HG03025 (cell line): ENCODE results near the gene FBLIM1.
"Not testable (repeated sequence)": the region's sequence is repeated elsewhere in the genome, so short reads cannot be mapped to it uniquely, and the experiment has no call there.

Source experiments
- ATAC-seq: cut with Tn5 transposase; IDR thresholded peaks from one replicate; pipeline ENCODE4 v1.9.1; 2021; ENCODE audit warnings: mild to moderate bottlenecking, moderate library complexity; ENCODE audit not compliant: unreplicated experiment, low FRiP score

Gene FBLIM1

DNA sequence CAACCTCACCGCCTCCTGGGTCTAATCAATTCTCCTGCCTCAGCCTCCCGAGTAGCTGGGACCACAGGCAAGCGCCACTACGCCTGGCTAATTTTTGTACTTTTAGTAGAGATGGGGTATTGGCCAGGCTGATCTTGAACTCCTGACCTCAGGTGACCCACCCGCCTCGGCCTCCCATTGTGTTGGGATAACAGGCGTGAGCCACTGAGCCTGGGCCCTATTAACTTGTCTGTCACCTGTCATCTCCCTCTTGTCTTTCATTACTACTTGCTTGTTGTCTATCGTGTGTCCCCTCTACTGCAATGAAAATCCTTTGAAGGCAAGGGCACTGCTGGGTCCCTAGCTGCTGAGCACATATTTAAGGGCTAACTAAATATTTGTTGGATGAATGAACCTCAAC is 45.5 kb downstream of the FBLIM1 start:
- ATAC-seq = no peak

DNA sequence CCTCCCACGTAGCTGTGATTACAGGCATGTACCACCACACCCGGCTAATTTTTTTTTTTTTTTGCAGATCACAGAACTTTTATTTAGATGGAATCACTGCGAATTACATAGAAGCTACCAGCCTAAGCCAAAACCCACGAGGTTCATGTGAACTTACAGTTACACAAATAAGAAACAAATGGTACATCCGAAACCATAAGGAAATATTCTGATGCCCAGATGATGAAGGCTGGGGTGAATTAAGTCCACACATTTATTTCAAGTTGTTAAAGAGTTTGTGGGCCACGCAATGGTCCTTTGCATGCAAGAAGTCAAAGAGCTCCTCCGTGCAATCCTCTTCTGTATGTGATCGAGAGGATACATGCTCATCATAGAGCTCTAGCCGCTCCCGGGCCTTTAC is 48.5 kb downstream of the FBLIM1 start:
- no peak for ATAC-seq

DNA sequence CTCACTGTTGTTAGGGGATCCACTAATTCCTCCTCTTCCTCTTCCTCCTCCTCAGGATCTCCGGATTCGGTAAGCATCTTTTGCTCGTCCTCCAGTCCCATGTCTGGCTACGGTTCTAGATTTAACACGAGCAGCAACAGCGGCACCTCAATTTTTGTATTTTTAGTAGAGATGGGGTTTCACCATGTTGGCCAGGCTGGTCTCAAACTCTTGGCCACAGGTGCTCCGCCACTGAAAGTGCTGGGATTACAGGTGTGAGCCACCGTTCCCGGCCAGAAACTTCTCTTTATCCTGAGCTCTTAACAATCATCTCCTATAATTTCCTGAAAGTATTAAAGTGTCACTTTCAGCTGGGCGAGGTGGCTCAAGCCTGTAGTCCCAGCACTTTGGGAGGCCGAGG is 49.0 kb downstream of the FBLIM1 start, which contains the start of gene UQCRHL:
Gene UQCRHL, minus strand, starts transcription at position 101 of the 400 bp plus-strand sequence. Its CDS starts 0 bp downstream, at position 101.
- ATAC-seq = not testable (repeated sequence)

DNA sequence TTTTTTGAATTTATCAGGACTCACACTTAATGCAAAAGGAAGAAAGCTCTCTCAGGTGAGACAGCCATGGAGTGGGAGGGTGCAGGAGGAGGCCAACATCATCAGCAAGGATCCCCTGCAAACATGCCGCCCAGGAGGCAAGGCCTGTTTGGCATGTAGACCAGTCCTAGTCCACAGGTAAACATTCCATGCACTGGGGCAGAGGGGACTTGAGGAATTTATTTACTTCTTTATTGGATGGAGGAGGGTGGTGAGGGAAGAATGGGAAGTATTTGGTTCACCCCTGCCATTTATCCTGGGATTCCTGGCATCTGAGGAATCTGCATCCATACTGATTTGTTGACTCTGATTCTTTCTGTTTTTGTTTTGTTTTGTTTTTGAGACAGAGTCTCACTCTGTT is 50.4 kb downstream of the FBLIM1 start:
- no peak for ATAC-seq

DNA sequence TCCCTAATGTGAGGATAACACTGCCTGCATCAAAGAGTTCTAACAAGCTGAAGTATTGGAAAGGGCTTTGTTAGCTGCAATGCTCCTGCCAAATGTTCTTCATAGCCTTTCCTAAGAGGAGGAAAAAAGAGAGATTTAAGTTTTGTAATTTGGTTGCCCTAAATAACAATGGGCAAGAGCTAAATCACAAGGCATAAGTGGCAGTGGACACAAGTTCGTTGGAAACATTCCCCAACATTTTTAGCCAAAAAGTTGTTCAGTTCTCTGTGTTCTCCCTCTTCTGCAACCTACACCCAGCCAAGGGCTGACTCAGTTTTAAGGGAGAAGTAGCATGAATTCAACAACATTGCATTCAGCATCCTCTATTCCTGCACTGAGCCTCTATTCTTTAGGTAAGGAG is 51.5 kb downstream of the FBLIM1 start:
- ATAC-seq = no peak

DNA sequence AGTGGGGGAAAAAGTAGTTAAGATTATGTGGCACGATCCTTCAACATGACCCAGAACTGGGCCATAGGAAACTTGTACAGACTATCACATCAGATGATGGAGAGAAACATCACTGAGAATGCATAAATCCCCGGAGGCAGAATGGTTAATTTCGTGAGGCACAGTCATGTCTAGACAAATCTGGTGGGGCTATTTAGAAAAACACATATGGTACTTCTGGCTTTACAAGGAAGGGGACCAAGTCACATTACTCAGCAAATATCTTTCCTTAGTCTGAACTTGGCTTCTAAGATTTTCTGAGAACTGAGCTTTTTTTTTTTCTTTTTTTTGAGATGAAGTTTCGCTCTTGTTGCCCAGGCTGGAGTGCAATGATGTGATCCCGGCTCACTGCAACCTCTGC is 58.1 kb downstream of the FBLIM1 start:
- no peak for ATAC-seq

DNA sequence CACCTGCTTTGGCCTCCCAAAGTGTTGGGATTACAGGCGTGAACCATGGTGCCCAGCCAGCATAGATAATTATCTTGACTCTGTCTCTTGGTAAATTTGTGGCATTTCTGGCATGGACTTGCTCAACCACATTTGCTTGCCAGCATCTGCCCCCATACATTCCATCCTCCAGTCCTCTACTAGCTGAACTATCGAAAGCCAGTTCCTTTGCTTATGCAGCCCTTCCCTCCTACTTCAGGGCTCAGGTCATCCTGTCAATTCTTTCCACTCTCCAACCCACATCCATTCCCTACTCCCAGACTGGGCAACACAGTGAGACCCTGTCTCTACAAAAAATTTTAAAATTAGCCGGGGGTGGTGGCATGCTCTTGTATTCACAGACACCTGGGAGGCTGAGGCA is 61.9 kb downstream of the FBLIM1 start:
- ATAC-seq = no peak

DNA sequence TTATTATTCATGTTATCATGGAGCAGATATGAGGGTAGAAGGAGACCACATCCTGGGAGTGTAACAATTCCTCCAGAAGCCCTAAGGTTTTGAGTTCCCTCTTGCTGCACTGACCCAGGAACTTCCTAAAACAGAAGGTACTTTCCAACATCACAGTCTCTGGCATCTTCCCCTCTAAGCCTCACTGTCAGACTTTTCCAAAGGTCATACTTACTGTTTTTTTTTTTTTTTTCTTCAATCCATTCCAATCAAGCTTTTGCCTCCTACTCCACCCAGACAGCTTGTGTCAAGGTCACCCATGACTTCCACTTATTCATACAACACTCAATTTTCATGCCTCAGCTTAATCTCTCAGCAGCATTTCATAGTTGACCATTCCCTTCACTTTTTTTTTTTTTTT is 67.2 kb downstream of the FBLIM1 start:
- ATAC-seq = no peak

DNA sequence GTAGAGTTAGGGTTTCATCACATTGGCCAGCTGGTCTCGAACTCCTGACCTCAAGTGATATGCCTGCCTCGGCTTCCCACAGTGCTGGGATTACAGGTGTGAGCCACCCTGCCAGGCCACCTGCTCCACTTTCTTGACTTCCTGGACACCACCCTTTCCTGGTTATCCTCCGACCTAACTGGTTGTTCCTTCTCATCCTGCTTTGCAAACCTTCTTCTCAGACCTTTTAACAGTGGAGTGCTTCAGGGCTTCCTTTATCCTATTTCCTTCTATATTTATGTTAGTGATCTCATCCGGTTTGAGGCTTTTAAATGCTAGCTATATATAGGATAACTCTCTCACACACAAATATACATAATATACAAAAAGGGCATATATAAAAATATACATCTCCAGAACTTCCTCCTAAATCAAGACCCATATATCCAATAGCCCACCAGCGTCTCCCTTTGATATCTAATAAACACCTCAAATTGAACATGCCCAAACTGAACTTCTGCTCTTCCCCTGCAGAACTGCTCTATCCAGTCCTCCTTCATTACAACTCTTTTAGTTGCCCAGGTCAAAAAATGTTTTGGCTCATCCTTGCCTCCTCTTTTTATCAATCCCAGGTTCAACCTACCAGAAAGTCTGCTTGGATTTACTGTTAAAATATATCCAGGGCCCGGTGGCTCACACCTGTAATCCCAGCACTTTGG is 68.4 kb downstream of the FBLIM1 start:
- no peak for ATAC-seq

DNA sequence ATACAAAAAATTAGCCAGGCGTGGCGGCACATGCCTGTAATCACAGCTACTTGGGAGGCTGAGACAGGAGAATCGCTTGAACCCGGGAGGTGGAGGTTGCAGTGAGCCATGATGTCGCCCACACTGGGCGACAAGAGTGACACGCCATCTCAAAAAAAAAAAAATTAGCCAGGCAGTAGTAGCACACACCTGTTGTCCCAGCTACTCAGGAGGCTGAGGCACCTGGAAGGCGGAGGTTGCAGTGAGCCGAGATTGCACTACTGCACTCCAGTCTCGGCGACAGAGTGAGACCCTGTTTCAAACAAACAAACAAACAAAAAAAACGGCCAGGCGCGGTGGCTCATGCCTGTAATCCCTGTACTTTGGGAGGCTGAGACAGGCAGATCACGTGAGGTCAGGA is 69.0 kb downstream of the FBLIM1 start:
- ATAC-seq = not testable (repeated sequence)

DNA sequence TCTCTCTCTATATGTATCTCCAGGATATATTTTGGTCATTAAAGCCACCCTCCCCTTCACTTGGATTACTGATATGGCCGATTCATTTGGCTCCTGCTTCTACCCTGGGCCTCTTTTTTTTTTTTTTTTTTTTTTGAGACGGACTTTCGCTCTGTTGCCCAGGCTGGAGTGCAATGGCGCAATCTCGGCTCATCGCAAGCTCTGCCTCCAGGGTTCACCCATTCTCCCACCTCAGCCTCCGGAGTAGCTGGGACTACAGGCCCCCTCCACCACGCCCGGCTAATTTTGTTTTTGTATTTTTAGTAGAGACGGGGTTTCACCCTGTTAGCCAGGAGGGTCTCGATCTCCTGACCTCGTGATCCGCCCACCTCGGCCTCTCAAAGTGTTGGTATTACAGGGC is 70.3 kb downstream of the FBLIM1 start:
- not testable (repeated sequence) for ATAC-seq

DNA sequence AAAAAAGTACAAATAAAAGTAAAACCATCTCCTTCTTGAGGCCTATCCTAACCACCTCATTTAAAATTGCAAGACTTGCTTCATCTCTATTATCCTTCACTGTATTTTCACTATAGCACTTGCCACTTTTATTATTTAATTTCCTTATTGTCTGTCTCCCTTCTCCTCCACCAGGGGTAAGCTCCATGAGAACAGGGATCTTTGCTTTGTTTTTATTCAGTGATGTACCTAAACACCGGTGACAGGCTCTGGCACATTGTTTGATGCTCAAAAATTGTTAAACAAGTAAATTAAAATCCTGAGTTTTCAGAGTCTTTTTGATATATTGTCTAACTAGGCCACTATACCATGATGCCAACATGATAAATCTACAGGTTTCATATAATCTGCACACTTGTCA is 71.7 kb downstream of the FBLIM1 start:
- no peak for ATAC-seq

DNA sequence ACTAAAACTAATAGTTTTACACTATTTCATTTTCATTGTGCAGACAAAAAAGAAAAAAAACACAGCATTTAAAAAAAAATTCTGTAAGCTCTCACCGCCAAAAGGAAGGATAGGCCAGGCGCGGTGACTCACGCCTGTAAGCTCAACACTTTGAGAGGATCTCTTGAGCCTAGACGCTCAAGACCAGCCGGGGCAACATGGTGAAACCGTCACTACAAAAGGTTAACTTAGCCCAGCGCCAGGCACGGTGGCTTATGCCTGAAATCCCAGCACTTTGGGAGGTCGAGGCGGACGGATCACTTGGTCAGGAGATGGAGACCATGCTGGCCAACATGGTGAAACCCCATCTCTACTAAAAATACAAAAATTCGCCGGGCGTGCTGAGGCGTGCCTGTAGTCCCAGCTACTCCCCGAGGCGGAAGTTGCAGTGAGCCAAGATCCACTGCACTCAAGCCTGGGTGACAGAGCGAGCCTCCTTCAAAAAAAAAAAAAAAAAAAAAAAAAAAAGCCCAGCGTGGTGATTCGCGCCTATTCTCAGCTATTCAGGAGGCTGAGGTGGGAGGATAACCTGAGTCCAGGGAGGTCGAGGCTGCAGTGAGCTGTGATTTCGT is 74.6 kb downstream of the FBLIM1 start:
- ATAC-seq = no peak

DNA sequence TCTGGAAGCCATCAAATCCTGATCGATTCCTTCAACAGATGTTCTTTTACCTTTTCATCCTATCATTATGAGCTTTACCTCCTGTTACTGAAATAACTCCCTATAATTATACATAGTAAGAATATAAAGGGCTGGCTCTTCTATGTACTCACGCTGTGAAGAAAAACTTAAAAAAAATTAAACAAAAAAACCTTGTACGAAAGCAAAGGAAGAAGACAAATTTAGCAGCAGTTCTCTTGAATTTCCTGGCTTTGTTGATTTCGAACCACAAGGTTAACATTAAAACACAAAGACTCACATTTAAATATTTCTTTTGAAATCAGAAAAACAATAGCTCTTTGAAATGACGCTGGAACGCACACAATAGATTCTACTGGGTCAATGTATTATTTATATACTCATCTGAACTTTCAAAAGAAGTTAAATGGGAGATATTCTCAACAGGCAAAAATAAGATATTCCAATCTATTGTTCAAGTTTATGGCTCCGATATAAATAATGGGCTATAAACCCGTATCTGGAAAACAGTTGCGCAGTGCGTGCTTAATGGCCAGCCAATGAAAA is 75.3 kb downstream of the FBLIM1 start:
- ATAC-seq = no peak

DNA sequence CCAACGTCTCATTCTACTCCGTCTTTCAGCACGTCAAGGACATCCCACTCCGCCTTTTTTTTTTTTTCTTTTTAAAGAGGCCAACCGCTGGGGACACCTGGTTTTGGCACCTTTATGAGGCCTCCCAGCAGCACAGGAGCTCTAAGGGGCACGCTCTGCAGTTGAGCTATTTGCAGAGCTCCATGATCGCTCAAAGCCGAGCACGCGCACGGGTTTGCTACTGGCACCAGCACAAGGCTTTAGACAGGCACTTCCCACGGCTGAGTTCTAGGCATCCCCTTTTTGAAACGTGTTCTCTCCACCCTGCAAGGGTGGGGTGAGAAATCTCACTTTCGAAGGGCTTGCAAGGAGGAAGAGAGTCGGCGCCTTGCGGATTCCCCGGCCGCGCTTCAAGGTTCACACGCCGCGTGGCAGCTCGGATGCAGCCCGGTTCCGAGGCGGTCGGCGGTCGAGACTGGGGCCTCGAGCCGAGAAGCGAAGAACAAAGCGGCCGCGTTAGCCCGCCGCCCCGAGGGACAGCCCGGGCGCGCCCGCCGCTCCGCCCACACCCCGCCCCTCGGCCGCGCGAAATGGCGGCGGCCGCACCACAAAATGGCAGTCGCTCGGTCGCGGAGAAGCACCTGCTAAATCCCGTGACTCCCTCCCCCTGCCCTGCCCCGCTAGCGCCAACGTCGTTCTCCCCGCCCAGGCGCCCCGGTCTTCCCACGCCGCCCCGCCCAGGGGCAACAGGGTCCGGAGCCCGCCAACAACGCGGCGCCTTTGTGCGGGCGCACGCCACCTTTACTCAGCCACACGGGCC is 76.0 kb downstream of the FBLIM1 start:
- peak; percentile 42 for ATAC-seq

DNA sequence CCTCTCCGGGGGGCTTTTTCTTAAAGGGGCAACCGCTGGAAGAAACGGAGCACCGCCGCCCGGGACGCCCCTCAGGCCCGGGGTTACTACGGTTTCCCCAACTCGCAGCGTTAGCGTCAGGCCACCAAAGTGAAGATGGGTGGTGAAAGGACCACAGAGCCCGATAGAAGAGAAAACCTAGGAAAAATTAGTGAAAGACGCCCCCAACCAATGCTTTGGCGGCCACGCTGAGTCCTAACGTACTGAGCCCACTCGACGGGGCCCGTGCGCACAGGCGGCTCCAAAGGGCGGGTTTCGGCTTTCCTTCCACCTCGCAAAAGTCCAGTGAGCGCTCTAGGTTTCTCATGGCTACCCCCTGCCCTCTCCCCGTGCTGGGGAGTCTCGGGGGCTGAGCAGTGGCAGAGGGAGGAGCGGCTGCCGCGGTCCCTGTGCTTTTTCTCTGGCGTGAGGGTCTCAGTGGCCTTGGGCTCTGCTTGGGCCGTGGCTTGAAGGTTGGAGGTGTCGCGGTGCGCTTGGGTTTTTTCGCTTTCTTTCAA is 76.7 kb downstream of the FBLIM1 start:
- ATAC-seq = peak; percentile 6

DNA sequence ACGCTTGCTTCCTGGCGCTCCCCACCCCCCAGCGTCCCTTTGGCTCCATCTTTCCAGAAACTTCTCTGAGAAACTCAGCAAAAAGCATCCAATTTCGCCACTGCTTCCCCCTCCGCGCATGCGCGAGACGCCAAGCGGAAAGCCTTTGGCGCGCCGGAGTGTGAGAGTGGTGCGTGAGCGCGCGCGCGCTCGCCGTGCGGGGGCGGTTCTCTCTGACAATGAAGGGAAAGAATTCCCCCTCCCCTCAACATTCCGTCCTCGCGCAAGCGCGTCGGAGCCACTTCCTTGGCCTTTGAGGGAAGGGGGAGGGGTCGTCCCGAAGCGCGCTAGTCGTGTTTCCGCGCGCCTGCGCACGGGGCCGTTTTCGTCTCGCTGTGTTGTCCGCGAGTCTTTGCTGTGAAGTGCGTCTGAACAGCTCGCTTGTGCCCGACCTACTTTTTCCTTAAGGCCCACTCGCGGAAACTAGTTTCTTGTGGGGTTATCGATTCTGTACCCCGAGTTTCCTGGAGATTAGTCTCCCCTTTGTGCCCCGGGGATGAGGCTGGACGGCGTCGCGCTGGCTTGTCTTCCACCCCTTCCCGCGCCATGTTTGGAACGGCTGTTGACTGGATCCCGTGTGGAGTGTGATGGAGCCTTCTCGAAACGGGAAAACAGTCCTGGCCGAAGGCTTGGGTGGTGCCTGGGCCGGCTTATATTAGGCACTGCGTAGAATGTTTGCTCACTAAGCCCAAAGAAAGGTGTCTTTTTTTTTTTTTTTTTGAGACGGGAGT is 77.3 kb downstream of the FBLIM1 start:
- peak; percentile 37 for ATAC-seq
